NCI-H2171 treated with DMSO at 0.1 percent for 48 hours (cell line): Measurements from ENCODE around the gene SARS1.
"Not testable (repeated sequence)": the region's sequence is repeated elsewhere in the genome, so short reads cannot be mapped to it uniquely, and the experiment has no call there.

Source experiments
- DNase-seq: peaks from one replicate; lab custom pipeline; 2025; lab: John Stamatoyannopoulos, UW

Gene SARS1

DNA sequence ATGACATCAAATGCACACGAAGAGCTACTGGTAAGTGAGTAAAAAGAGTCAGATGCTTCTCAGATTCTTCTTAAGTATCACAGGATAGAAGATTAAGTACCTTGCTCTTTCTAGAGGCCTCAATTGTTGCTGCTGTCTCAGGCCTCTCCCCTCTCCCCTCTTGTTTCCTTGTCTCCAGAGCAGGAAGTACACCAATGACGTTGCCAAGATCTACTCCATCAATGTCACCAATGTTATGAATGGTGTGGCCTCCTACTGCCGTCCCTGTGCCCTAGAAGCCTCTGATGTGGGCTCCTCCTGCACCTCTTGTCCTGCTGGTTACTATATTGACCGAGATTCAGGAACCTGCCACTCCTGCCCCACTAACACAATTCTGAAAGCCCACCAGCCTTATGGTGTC is 21.3 kb upstream of the SARS1 start:
- no peak for DNase-seq

- peak; percentile 53 for DNase-seq
Measured at GRCh38 chr1:109193653-109194590, 19.8 kb upstream of the SARS1 start.

DNA sequence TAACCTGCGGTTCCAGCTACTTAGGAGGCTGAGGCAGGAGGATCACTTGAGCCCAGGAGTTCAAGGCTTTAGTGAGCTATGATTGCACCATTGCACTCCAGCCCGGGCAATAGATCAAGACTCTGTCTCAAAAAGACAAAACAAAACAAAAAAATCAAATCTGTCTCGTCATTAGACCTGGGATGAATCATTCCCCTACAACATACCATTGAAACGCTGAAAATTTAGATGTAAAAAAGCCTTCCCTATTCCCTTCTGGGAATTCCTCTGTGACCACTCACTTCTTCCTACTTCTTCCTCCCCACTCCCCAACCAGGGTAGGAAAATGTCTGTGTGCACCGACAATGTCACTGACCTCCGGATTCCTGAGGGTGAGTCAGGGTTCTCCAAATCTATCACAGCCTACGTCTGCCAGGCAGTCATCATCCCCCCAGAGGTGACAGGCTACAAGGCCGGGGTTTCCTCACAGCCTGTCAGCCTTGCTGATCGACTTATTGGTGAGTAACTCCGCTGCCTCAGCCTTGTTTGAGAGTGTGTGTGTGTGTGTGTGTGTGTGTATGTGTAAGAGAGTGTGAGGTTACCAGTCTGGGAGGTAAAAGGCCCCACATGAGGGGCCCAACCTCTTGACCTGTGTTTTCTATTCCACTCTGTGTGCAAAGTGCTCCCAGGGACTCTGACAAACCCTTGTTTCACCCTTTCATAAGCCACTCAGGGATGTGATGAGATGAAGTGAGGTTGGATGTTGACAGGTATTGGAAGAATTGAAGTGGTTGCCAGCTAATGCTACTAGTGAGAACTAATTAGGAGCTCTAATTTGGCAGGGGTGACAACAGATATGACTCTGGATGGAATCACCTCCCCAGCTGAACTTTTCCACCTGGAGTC is 16.3 kb upstream of the SARS1 start:
- DNase-seq = no peak

DNA sequence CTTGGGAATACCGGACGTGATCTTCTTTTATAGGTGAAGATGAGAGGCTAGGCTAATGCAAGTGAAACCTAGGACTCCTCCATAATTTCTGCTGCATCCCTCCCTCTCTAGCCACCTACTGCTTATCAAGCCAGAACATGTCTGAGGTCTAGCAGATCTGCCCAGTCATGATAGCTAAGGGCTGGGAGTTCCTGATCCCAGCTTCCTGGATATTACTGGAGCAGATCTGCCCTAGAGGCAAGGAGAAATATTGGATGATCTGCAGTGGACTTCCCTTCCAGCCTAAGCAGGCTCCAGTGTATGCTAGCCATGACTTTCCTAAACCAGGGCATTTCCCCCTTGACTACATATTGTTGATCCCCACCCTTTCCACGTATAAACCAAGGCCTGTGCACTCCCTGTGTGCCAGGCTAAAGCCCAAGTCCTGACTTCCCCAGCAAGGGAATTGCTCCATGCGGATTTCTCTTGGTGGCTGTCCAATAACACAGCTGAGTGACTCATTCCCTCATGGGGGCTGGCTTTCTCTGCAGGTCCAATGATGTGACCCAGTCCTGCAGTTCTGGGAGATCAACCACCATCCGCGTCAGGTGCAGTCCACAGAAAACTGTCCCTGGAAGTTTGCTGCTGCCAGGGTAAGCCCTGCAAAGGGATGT is 15.5 kb upstream of the SARS1 start:
- no peak for DNase-seq

DNA sequence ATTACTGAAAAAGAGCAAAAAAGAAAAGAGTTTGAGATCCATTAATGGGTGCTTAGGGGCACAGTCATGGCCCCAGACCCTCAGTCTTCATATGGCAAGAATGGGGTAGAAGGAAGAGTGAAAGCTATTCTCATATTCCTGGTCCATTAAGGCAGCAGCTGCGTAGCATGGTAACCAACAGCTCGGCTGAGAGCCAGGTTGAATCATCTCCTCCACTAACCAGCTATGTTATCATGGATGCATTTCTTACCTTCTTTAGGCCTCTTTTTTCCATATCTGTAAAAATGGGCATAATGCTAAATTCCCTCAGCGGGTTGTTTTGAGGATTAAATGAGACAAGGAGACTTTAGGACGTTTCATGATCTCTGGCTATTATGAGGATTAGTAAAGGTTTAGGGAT is 15.0 kb upstream of the SARS1 start:
- no peak for DNase-seq

GRCh38 chr1:109199710-109200109 is 14.0 kb upstream of the SARS1 start:
- no peak for DNase-seq

DNA sequence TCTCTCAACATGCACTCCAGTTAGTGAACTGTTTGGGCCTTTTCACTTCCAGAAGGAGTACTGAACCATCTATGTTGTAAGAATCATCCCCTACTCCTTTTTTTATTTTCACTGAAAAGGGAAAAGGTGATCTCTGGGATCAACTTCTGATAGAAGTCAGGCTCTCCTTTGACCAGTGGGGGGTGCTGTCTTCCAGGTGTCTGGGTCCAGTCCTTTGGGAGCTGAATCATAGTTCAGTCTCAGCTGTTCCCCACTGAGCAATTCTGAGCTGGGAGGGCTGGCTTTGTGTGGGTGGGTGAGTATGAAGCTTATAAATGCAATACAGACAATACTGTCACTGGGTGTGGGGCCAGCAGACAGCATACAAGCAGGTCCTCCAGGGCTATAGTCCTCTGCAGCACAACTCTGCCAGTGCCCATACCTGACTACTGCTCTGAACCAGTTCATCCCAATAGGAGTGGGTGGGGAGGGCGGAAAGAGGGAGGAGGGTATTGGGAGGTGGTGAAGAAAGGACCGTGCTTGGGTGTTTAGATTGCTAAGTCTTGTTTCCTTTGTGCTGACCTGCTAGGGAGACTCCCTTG is 12.5 kb upstream of the SARS1 start:
- DNase-seq = peak; percentile 41

DNA sequence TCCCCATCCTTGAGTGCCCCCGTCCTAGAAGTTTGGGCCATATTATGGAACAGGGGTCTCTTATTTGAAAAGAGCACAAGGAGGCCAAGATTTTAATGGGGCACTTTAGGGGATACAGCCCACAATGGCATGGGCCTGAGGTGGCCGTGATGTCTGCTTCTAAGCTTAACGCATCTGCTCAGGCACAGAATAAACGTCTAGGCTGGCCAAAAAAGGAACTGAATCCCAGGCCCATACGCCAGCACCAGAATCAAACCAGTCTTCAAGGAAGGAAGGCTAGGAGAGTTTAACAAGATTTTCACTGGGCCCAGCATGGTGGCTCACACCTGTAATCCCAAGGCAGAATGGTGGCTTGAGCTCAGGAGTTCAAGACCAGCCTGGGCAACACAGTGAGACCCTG is 9.2 kb upstream of the SARS1 start:
- no peak for DNase-seq

GRCh38 chr1:109206339-109206738 is 7.4 kb upstream of the SARS1 start:
- DNase-seq = no peak

- no peak for DNase-seq
Measured at GRCh38 chr1:109207467-109208103, 6.1 kb upstream of the SARS1 start.

DNA sequence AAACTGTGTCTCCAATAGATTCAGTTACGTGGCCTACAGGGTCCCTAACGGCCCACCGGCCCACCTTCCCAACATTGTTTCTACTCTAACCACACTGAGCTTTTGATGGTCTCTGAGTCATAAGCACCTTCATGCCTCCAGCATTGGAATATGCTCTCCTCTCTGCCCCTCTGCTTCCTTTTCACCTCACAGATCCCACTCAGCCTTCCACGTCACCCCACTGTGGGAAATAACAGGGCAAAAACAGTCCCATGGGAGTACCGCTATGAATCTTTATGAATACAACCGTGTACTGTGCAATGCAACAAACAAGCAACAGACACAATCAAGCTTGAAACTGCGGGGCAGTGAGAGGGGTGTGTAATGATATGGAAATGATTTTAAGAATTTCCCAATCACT is 5.3 kb upstream of the SARS1 start:
- no peak for DNase-seq

GRCh38 chr1:109208836-109209463 is 4.8 kb upstream of the SARS1 start:
- DNase-seq = no peak

DNA sequence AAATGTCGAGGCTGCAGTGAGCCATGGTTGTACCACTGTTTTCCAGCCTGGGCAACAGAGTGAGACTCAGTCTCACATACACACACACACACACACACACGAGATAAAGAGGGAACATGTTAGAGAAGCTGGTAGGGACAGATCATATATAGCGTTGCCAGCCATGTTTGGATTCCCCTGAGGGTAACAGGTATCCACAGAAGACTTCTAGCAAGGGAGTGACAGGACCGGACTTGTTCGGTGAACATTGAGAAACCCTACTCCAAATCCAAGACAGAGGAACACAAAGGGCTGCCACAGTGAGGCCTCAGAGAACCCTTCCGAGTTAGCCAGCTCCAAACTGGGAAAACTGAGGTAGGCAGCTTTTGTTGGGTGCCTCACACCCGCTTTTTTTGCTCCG is 3.7 kb upstream of the SARS1 start:
- peak; percentile 79 for DNase-seq

DNA sequence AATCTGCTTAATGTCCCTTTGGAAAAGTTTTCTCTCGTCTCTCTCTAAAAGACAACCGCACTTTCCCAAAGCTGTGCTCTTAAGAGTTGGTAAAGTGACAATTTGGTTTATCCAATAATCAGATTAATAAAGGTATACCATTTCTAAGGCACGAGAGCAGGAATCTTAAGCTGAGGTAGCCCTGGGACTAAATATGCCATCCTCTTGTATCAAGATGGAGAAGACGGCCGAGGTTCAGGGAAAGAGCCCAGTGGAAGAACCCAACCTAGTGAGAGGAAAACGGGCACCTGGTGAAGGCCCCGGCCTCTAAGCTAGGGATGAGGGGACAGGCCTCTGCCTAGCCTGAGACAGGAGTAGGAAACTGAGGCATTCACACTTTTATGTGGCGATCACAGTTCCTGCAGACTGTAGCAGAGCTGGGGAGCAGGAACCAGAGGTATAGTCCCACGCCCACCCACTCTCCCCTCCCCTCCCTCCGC is 334 bp upstream of the SARS1 start:
- DNase-seq = no peak

DNA sequence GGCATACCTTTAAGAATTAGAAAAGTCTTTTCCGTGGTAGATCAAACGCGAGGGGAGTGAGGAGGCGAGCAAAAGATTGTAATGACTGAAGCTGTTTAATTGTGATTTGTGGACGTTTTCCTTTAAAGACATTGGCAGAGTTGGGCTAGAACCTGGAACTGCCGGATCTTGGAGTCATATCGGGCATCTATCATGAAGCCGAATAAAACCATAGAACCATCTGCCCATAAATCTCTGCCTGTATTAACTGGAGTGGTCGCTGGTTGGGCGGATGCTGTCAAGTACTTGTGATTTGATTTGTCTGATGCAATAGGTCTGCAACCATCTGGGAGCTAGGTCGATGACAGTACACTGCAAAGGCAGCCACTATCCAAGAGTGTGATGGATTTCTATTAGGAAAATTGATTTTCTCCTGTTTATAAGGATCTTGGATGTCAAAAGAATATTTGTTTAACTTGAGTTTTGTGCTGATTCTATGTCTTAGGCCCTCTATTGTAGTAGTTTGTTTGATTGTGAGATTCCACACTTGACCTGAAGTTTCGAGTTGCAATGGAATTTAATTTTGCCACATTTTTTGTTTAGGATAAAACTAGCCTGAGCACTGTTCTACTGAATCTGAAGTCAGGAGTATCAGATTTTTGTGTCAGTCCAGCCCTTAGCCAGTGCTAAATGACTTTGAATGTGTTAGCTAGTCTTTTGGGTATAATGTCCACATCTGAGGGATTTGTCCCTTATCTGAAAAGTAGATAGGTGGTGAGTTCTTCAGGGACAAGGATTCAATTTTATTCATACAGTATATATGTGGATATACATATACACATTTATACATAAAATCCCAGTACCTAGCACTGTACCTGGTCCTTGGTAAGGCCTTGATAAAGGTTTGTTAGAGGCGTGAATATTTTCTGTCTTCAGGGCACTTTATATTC is 1.2 kb downstream of the SARS1 start:
- DNase-seq = peak; percentile 90

- DNase-seq = no peak
Measured at GRCh38 chr1:109216662-109217061, 2.9 kb downstream of the SARS1 start.

DNA sequence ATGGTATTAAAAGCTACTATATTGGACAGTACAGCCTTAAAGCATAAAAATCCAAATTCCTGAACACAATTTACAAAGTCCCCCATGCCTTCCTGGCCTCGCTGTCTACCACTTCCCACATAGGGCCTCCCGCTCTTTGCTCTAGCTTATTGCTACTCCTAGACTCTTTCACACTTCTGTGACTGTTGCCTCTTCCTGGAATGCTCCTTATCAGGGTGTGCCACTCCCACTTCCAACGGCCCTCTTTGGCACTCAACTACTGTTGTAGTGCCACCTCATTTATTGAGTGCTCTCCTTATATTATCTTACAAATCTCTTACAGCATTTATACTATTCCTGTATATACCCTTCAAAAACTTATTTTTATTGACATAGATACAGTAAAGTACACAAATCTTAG is 4.8 kb downstream of the SARS1 start:
- no peak for DNase-seq

DNA sequence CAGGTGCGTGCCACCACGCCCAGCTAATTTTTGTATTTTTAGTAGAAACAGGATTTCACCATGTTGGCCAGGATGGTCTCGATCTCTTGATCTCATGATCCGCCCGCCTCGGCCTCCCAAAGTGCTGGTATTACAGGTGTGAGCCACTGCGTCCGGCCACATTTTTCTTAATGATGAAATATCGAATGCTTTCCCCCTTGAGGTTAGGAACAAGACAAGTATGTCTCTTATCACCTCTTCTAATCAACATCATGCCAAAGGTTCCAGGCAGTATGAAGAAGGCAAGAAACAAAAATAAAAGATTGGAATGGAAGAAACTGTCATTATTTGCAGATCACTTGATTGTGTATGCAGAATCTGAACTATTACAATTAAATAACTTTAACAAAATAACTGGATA is 7.5 kb downstream of the SARS1 start:
- not testable (repeated sequence) for DNase-seq

GRCh38 chr1:109225308-109225707 is 11.6 kb downstream of the SARS1 start:
- DNase-seq = no peak
